ENCODE measurements around the gene TMIGD1.

TMIGD1 gene

GRCh38 chr17:30334421-30334820 lies 564 bp upstream of the TMIGD1 start:
- Histone ChIP-seq H3K27ac (ENCODE audit: low read depth, low read length) (no peak overlapping the region), H3K9me3 (ENCODE audit: control insufficient read depth in 1 of 2, low read length in 2 of 2) (no peaks in the 10 kb centered on the region), H3K36me3 (ENCODE audit: control insufficient read depth in 1 of 2, insufficient read depth in 2 of 2, low read length in 2 of 2) (no peaks in the 10 kb centered on the region), H3K9ac (ENCODE audit: low read depth in 1 of 2, low read length in 2 of 2) (no peak overlapping the region), H3K27me3 (ENCODE audit: control insufficient read depth in 1 of 2, insufficient read depth in 2 of 2, low read length in 2 of 2) (no peaks in the 10 kb centered on the region), H3K4me3 (ENCODE audit: low read depth in 1 of 2, low read length in 2 of 2) (no peak overlapping the region), H3K4me1 (ENCODE audit: control insufficient read depth in 1 of 2, insufficient read depth in 2 of 2, low read length in 2 of 2) (peaks cover 4 to 21% of the 10 kb centered on the region in 2 donors)

- Histone ChIP-seq H3K36me3 (ENCODE audit: control insufficient read depth in 1 of 2, insufficient read depth in 2 of 2, low read length in 2 of 2) (no peaks in the 10 kb centered on the region), H3K27ac (ENCODE audit: low read depth, low read length) (no peak overlapping the region), H3K4me3 (ENCODE audit: low read depth in 1 of 2, low read length in 2 of 2) (no peak overlapping the region), H3K9ac (ENCODE audit: low read depth in 1 of 2, low read length in 2 of 2) (no peak overlapping the region), H3K9me3 (ENCODE audit: control insufficient read depth in 1 of 2, low read length in 2 of 2) (no peaks in the 10 kb centered on the region), H3K4me1 (ENCODE audit: control insufficient read depth in 1 of 2, insufficient read depth in 2 of 2, low read length in 2 of 2) (peaks cover 4 to 14% of the 10 kb centered on the region in 2 donors), H3K27me3 (ENCODE audit: control insufficient read depth in 1 of 2, insufficient read depth in 2 of 2, low read length in 2 of 2) (peaks cover 0 to 3% of the 10 kb centered on the region in 2 donors)
Observed at GRCh38 chr17:30332057-30332542, 1.8 kb downstream of the TMIGD1 start.

- H3K27me3 ChIP-seq (ENCODE audit: control insufficient read depth in 1 of 2, insufficient read depth in 2 of 2, low read length in 2 of 2), result peaks cover 0 to 3% of the 10 kb centered on the region in 2 donors
- no peak overlapping the region for H3K4me3 ChIP-seq (ENCODE audit: low read depth in 1 of 2, low read length in 2 of 2)
- no peaks in the 10 kb centered on the region for H3K9me3 ChIP-seq (ENCODE audit: control insufficient read depth in 1 of 2, low read length in 2 of 2)
- H3K36me3 ChIP-seq (ENCODE audit: control insufficient read depth in 1 of 2, insufficient read depth in 2 of 2, low read length in 2 of 2), result no peaks in the 10 kb centered on the region
- no peak overlapping the region for H3K27ac ChIP-seq (ENCODE audit: low read depth, low read length)
- peaks cover 5 to 17% of the 10 kb centered on the region in 2 donors for H3K4me1 ChIP-seq (ENCODE audit: control insufficient read depth in 1 of 2, insufficient read depth in 2 of 2, low read length in 2 of 2)
- H3K9ac ChIP-seq (ENCODE audit: low read depth in 1 of 2, low read length in 2 of 2), result no peak overlapping the region
Observed at GRCh38 chr17:30326809-30327208, 7.0 kb downstream of the TMIGD1 start.

GRCh38 chr17:30324723-30325122 lies 9.1 kb downstream of the TMIGD1 start:
- H3K4me3 ChIP-seq (ENCODE audit: low read depth in 1 of 2, low read length in 2 of 2), result no peak overlapping the region
- peaks cover 3 to 17% of the 10 kb centered on the region in 2 donors for H3K4me1 ChIP-seq (ENCODE audit: control insufficient read depth in 1 of 2, insufficient read depth in 2 of 2, low read length in 2 of 2)
- H3K9ac ChIP-seq (ENCODE audit: low read depth in 1 of 2, low read length in 2 of 2), result no peak overlapping the region
- peaks cover 0 to 3% of the 10 kb centered on the region in 2 donors for H3K27me3 ChIP-seq (ENCODE audit: control insufficient read depth in 1 of 2, insufficient read depth in 2 of 2, low read length in 2 of 2)
- no peak overlapping the region for H3K27ac ChIP-seq (ENCODE audit: low read depth, low read length)
- H3K36me3 ChIP-seq (ENCODE audit: control insufficient read depth in 1 of 2, insufficient read depth in 2 of 2, low read length in 2 of 2), result no peaks in the 10 kb centered on the region
- no peaks in the 10 kb centered on the region for H3K9me3 ChIP-seq (ENCODE audit: control insufficient read depth in 1 of 2, low read length in 2 of 2)

GRCh38 chr17:30323895-30324319 lies 9.9 kb downstream of the TMIGD1 start:
- H3K27ac ChIP-seq (ENCODE audit: low read depth, low read length), result no peak overlapping the region
- no peaks in the 10 kb centered on the region for H3K9me3 ChIP-seq (ENCODE audit: control insufficient read depth in 1 of 2, low read length in 2 of 2)
- no peak overlapping the region for H3K4me3 ChIP-seq (ENCODE audit: low read depth in 1 of 2, low read length in 2 of 2)
- no peak overlapping the region for H3K9ac ChIP-seq (ENCODE audit: low read depth in 1 of 2, low read length in 2 of 2)
- no peaks in the 10 kb centered on the region for H3K27me3 ChIP-seq (ENCODE audit: control insufficient read depth in 1 of 2, insufficient read depth in 2 of 2, low read length in 2 of 2)
- H3K4me1 ChIP-seq (ENCODE audit: control insufficient read depth in 1 of 2, insufficient read depth in 2 of 2, low read length in 2 of 2), result peaks cover 3 to 17% of the 10 kb centered on the region in 2 donors
- H3K36me3 ChIP-seq (ENCODE audit: control insufficient read depth in 1 of 2, insufficient read depth in 2 of 2, low read length in 2 of 2), result no peaks in the 10 kb centered on the region

GRCh38 chr17:30323262-30323894 lies 10.5 kb downstream of the TMIGD1 start:
- no peaks in the 10 kb centered on the region for H3K36me3 ChIP-seq (ENCODE audit: control insufficient read depth in 1 of 2, insufficient read depth in 2 of 2, low read length in 2 of 2)
- H3K9me3 ChIP-seq (ENCODE audit: control insufficient read depth in 1 of 2, low read length in 2 of 2), result no peaks in the 10 kb centered on the region
- no peaks in the 10 kb centered on the region for H3K27me3 ChIP-seq (ENCODE audit: control insufficient read depth in 1 of 2, insufficient read depth in 2 of 2, low read length in 2 of 2)
- H3K4me3 ChIP-seq (ENCODE audit: low read depth in 1 of 2, low read length in 2 of 2), result no peak overlapping the region
- no peak overlapping the region for H3K9ac ChIP-seq (ENCODE audit: low read depth in 1 of 2, low read length in 2 of 2)
- peaks cover 3 to 17% of the 10 kb centered on the region in 2 donors for H3K4me1 ChIP-seq (ENCODE audit: control insufficient read depth in 1 of 2, insufficient read depth in 2 of 2, low read length in 2 of 2)
- no peak overlapping the region for H3K27ac ChIP-seq (ENCODE audit: low read depth, low read length)

- Histone ChIP-seq H3K4me3 (ENCODE audit: low read depth in 1 of 2, low read length in 2 of 2) (no peak overlapping the region), H3K4me1 (ENCODE audit: control insufficient read depth in 1 of 2, insufficient read depth in 2 of 2, low read length in 2 of 2) (peaks cover 3 to 17% of the 10 kb centered on the region in 2 donors), H3K9me3 (ENCODE audit: control insufficient read depth in 1 of 2, low read length in 2 of 2) (no peaks in the 10 kb centered on the region), H3K27ac (ENCODE audit: low read depth, low read length) (no peak overlapping the region), H3K9ac (ENCODE audit: low read depth in 1 of 2, low read length in 2 of 2) (no peak overlapping the region), H3K36me3 (ENCODE audit: control insufficient read depth in 1 of 2, insufficient read depth in 2 of 2, low read length in 2 of 2) (no peaks in the 10 kb centered on the region), H3K27me3 (ENCODE audit: control insufficient read depth in 1 of 2, insufficient read depth in 2 of 2, low read length in 2 of 2) (no peaks in the 10 kb centered on the region)
Observed at GRCh38 chr17:30321314-30321713, 12.5 kb downstream of the TMIGD1 start.

GRCh38 chr17:30318155-30318554 lies 15.7 kb downstream of the TMIGD1 start:
- H3K9me3 ChIP-seq (ENCODE audit: control insufficient read depth in 1 of 2, low read length in 2 of 2), result no peaks in the 10 kb centered on the region
- H3K9ac ChIP-seq (ENCODE audit: low read depth in 1 of 2, low read length in 2 of 2), result no peak overlapping the region

GRCh38 chr17:30316736-30317135 lies 17.1 kb downstream of the TMIGD1 start:
- no peaks in the 10 kb centered on the region for H3K4me1 ChIP-seq (ENCODE audit: control insufficient read depth in 1 of 2, insufficient read depth in 2 of 2, low read length in 2 of 2)
- H3K4me3 ChIP-seq (ENCODE audit: low read depth in 1 of 2, low read length in 2 of 2), result no peak overlapping the region
- no peak overlapping the region for H3K27ac ChIP-seq (ENCODE audit: low read depth, low read length)
- H3K9ac ChIP-seq (ENCODE audit: low read depth in 1 of 2, low read length in 2 of 2), result no peak overlapping the region
- no peaks in the 10 kb centered on the region for H3K27me3 ChIP-seq (ENCODE audit: control insufficient read depth in 1 of 2, insufficient read depth in 2 of 2, low read length in 2 of 2)
- no peaks in the 10 kb centered on the region for H3K36me3 ChIP-seq (ENCODE audit: control insufficient read depth in 1 of 2, insufficient read depth in 2 of 2, low read length in 2 of 2)
- no peaks in the 10 kb centered on the region for H3K9me3 ChIP-seq (ENCODE audit: control insufficient read depth in 1 of 2, low read length in 2 of 2)

More at GRCh38 chr17:30318155-30318554, 15.7 kb downstream of the TMIGD1 start:
- Histone ChIP-seq H3K4me3 (ENCODE audit: low read depth in 1 of 2, low read length in 2 of 2) (no peak overlapping the region), H3K4me1 (ENCODE audit: control insufficient read depth in 1 of 2, insufficient read depth in 2 of 2, low read length in 2 of 2) (no peaks in the 10 kb centered on the region), H3K27ac (ENCODE audit: low read depth, low read length) (no peak overlapping the region), H3K27me3 (ENCODE audit: control insufficient read depth in 1 of 2, insufficient read depth in 2 of 2, low read length in 2 of 2) (no peaks in the 10 kb centered on the region), H3K36me3 (ENCODE audit: control insufficient read depth in 1 of 2, insufficient read depth in 2 of 2, low read length in 2 of 2) (no peaks in the 10 kb centered on the region)

- Histone ChIP-seq H3K36me3 (ENCODE audit: control insufficient read depth in 1 of 2, insufficient read depth in 2 of 2, low read length in 2 of 2) (no peaks in the 10 kb centered on the region), H3K9ac (ENCODE audit: low read depth in 1 of 2, low read length in 2 of 2) (no peak overlapping the region), H3K4me1 (ENCODE audit: control insufficient read depth in 1 of 2, insufficient read depth in 2 of 2, low read length in 2 of 2) (no peaks in the 10 kb centered on the region), H3K4me3 (ENCODE audit: low read depth in 1 of 2, low read length in 2 of 2) (no peak overlapping the region), H3K27ac (ENCODE audit: low read depth, low read length) (no peak overlapping the region), H3K9me3 (ENCODE audit: control insufficient read depth in 1 of 2, low read length in 2 of 2) (no peaks in the 10 kb centered on the region), H3K27me3 (ENCODE audit: control insufficient read depth in 1 of 2, insufficient read depth in 2 of 2, low read length in 2 of 2) (no peaks in the 10 kb centered on the region)
Observed at GRCh38 chr17:30315106-30315505, 18.8 kb downstream of the TMIGD1 start.
